ENCODE results near the gene SNX3.

SNX3 gene

GRCh38 chr6:108170332-108171290 lies 90.2 kb downstream of the SNX3 start:
- no peak for DNase-seq

- no peak for DNase-seq
Measured at GRCh38 chr6:108169464-108170331, 91.1 kb downstream of the SNX3 start.

- peak; percentile 22 for DNase-seq
Measured at GRCh38 chr6:108168501-108169463, 92.1 kb downstream of the SNX3 start.

DNA sequence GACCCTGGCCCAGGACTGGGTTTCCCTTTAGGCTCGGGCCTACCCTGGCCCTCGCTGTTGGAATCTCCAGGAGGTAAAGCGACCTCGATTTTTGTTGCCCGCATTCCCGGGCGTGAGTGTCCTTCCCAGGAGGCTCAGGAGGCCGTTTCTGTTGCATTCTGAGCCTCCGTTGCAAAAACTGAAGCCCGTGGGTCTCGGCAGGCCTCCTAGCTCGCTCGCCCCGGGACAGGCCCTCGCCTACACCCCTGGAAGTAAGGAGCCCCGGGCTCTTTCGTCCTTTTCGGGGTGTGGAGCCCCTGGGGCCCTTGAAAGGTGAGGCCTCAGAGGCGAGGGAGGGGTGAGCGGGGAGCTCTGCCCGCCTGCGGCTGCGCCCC lies 92.8 kb downstream of the SNX3 start:
- DNase-seq: no peak

DNA sequence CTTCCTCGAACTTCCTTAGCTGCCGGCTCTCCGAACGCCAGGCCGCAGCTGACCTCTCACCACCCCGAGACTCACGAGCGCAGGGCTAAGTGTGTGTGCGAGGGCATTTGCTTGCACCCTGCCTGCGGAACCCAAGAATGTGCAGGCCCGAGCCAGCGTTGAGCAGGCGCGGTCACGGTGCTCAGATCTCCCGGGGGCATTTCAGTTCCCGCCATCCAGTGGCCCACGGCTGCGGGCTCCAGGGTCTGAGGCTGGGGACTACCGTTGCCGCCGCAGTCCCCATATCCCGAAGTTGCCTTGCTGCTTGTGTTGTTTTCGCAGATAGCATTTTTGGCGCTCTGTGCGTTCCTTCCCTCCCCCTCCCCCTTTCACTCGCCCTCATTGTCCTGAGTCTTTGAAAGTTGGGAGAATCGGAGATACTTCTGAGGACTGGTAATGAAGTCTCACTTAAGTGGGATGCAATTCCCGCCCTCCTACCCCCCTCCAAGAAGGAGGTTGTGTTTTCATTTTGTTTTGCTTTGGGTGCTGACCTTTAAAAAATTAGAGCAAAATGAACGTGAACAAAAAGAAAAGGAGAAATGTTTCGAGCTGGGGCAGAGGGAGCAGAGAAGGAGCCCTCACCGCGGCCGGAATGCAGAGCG lies 93.3 kb downstream of the SNX3 start:
- DNase-seq: no peak

GRCh38 chr6:108166664-108167448 lies 94.0 kb downstream of the SNX3 start:
- no peak for DNase-seq

DNA sequence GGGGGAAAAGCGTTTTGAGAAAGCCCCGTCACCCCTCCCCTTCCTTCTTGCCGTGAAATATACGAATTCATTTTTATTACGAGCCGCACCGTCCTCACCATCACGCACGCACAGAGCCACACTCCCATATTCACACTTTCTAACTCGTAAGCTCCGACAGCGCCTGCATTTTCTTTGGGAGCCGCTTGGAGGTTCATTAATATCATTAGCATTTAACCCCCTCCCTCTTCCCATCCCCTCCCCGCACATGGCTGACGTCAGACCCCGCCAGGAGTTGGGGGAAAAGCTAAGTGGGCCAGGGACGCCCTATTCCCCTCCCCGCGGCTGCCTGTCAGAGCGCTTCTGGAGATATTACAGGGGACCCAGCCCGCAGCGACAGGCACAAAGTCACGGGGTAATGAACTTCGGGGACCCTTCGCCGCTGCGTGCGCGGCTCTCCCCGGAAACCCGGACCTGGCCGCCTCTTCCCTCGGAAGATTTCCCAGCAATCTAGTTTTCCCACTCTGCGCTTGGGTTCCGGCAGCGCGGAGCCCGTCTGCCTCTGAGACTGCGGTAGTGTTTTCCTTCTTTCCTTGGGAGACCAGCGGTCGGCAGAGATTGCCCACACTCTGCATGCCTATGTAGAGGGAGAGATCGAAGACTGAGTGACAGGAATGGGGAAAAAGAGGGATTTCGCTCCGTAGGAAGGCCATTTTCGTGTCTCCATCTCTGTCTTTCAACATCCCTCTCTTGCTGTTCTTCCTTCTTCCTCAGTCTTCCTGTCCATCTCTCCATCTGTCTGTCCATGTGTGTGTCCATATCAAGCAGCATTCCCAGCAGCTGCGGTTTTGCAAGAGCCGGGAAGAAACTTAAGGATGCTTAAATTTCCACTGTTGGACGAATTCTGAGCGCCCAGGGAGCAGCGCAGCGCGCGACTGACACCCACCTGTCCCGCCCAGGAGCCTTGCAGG lies 94.9 kb downstream of the SNX3 start, which contains the start of gene NR2E1:
Gene NR2E1, plus strand, starts transcription at position 309 of the 950 bp plus-strand sequence. CDS start 744 bp downstream, outside the sequence.
- peak; percentile 32 for DNase-seq

GRCh38 chr6:108164815-108165706 lies 95.8 kb downstream of the SNX3 start:
- DNase-seq: no peak

DNA sequence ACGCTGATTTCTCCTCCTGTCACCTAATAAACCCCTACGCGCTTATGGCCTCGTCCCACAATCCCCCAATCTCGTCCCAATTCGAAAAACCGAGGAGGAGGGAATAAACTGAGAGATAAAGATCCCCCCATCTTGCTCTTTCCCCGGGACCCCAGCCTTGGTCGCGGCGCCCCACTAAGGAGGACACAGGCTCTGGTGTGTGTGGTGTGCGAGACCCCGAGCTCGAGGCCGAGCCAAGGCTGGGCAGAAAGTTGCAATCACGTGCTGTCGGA lies 96.4 kb downstream of the SNX3 start:
- DNase-seq: no peak

DNA sequence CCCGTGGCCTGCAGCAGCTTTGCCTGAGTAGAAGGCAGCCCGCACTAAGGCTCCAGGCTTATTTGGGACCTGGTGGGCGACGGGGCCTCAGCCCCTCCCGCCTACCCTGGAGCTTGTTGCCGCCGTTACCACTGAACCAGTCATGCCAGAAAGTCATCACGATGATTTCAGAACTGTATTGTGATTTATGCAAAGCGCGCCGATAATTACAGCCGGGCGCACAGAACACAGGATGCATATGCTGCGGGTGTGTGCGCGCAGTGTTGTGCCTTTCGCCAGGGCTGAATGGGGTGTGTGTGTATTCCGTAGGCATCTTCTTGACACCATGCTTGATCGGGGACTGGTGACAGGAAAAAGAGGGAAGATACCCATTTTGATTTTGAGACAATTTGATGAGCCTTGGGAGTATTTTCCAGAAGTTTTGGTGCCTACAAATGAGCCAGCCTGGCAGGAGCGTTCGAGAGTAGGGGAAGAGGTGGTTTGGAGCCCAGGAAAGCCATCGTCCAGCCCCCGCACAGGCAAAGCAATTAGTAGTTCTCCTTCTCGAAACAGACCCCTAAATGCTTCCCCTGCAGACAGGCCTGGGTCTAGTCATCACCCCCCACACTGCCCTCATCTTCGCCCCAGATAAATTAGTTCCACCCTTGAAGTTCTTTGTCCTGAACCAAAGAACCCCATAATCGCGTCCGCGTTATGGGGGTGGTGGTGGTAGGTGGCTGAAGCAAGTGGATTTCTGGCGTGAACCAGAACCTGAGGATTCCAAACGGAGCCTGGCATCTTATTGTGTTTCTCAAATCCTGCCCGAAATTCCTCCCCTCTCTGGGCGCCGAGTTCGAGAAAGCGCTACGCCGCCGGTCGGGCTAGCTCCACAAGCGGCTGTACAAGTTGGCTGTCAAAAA lies 96.9 kb downstream of the SNX3 start:
- no peak for DNase-seq

DNA sequence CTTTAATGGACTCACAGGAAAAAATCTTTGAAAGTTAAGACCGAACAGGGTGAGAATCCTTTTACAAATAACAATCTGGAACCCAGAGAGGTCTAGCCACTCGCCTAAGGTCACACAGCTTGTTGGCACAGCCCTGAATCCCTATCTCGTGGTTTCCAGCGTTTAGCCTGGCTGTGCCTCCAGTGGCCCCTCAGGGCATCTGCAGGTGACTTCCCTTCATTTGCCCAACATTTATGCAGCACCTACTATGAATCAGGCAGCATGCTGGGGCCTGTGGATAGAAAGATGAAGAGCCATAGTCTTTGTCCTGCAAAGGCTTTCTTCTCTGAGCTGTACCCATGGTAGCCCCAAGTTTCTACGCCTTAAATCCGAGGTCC lies 97.6 kb downstream of the SNX3 start:
- DNase-seq: no peak

DNA sequence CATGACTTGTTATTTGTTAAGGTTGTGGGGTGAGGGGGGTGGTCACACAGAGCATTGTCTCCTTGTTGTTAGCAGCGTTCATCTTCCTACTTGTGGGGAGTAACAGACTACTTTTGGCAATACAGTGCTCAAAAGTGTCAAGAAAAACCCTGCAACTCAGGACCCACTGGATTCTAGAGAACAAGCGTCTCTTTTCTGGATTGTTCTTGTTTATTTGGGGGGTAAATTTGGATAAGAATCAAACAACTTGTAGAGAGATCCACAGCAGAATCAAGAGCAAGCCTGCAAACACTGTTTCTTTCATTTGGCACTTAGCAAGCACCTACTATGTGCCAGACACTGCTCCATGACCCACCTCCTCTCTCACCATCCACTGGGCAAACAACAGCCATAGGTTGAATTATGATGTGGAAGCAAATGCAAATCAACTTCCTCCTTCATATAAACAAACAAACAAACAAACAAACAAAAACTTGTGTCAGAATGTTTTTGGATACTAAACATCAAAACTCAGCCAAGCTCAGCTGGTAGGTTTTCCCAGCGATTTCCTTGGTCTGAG lies 99.0 kb downstream of the SNX3 start:
- DNase-seq: no peak
